ENCODE data around the gene FECH. TPM values are rescaled to one million over a fixed set of nuclear protein-coding genes. Genes with fewer than 3 reads are reported as not detected.

Gene FECH
- total RNA-seq, 1 experiment from 2014 or later: 16.6 TPM

- Mint-ChIP-seq H3K9me3 (no peaks in the 10 kb centered on the region), H3K27ac (no peak overlapping the region), H3K36me3 (no peaks in the 10 kb centered on the region), H3K4me1 (peaks cover 21% of the 10 kb centered on the region), H3K4me3 (no peak overlapping the region), H3K27me3 (ENCODE audit: low read depth) (no peaks in the 10 kb centered on the region)
- ATAC-seq (no peak), DNase-seq (ENCODE audit: low spot score) (no peak)
- ChIA-PET POLR2A (no interaction called here), CTCF (no interaction called here)
- TF ChIP-seq NR2C2 (CRISPR knock-in tag; IDR thresholded peaks at IDR 0.05): no peak
- TF ChIP-seq, protein P1, sequence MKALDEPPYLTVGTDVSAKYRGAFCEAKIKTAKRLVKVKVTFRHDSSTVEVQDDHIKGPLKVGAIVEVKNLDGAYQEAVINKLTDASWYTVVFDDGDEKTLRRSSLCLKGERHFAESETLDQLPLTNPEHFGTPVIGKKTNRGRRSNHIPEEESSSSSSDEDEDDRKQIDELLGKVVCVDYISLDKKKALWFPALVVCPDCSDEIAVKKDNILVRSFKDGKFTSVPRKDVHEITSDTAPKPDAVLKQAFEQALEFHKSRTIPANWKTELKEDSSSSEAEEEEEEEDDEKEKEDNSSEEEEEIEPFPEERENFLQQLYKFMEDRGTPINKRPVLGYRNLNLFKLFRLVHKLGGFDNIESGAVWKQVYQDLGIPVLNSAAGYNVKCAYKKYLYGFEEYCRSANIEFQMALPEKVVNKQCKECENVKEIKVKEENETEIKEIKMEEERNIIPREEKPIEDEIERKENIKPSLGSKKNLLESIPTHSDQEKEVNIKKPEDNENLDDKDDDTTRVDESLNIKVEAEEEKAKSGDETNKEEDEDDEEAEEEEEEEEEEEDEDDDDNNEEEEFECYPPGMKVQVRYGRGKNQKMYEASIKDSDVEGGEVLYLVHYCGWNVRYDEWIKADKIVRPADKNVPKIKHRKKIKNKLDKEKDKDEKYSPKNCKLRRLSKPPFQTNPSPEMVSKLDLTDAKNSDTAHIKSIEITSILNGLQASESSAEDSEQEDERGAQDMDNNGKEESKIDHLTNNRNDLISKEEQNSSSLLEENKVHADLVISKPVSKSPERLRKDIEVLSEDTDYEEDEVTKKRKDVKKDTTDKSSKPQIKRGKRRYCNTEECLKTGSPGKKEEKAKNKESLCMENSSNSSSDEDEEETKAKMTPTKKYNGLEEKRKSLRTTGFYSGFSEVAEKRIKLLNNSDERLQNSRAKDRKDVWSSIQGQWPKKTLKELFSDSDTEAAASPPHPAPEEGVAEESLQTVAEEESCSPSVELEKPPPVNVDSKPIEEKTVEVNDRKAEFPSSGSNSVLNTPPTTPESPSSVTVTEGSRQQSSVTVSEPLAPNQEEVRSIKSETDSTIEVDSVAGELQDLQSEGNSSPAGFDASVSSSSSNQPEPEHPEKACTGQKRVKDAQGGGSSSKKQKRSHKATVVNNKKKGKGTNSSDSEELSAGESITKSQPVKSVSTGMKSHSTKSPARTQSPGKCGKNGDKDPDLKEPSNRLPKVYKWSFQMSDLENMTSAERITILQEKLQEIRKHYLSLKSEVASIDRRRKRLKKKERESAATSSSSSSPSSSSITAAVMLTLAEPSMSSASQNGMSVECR (CRISPR knock-in tag; IDR thresholded peaks at IDR 0.05; ENCODE audit: borderline replicate concordance): no peak
- TF ChIP-seq ZMAT4 (CRISPR knock-in tag; IDR thresholded peaks at IDR 0.05): no peak
- TF ChIP-seq, protein P2, sequence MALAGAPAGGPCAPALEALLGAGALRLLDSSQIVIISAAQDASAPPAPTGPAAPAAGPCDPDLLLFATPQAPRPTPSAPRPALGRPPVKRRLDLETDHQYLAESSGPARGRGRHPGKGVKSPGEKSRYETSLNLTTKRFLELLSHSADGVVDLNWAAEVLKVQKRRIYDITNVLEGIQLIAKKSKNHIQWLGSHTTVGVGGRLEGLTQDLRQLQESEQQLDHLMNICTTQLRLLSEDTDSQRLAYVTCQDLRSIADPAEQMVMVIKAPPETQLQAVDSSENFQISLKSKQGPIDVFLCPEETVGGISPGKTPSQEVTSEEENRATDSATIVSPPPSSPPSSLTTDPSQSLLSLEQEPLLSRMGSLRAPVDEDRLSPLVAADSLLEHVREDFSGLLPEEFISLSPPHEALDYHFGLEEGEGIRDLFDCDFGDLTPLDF (CRISPR knock-in tag; IDR thresholded peaks at IDR 0.05): no peak
- TF ChIP-seq, protein P3, sequence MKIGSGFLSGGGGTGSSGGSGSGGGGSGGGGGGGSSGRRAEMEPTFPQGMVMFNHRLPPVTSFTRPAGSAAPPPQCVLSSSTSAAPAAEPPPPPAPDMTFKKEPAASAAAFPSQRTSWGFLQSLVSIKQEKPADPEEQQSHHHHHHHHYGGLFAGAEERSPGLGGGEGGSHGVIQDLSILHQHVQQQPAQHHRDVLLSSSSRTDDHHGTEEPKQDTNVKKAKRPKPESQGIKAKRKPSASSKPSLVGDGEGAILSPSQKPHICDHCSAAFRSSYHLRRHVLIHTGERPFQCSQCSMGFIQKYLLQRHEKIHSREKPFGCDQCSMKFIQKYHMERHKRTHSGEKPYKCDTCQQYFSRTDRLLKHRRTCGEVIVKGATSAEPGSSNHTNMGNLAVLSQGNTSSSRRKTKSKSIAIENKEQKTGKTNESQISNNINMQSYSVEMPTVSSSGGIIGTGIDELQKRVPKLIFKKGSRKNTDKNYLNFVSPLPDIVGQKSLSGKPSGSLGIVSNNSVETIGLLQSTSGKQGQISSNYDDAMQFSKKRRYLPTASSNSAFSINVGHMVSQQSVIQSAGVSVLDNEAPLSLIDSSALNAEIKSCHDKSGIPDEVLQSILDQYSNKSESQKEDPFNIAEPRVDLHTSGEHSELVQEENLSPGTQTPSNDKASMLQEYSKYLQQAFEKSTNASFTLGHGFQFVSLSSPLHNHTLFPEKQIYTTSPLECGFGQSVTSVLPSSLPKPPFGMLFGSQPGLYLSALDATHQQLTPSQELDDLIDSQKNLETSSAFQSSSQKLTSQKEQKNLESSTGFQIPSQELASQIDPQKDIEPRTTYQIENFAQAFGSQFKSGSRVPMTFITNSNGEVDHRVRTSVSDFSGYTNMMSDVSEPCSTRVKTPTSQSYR (CRISPR knock-in tag; IDR thresholded peaks at IDR 0.05): no peak
- TF ChIP-seq PREB (CRISPR knock-in tag; IDR thresholded peaks at IDR 0.05; ENCODE audit: borderline replicate concordance): no peak
- no peak for TF ChIP-seq ZSCAN18 (CRISPR knock-in tag; IDR thresholded peaks at IDR 0.05)
- no peak for TF ChIP-seq IRF1 (CRISPR knock-in tag; IDR thresholded peaks at IDR 0.05)
Observed at GRCh38 chr18:57538614-57539013, 47.9 kb downstream of the FECH start.

GRCh38 chr18:57534511-57534909 is 52.0 kb downstream of the FECH start:
- POLR2A ChIA-PET: no interaction called here
- H3K27me3 Mint-ChIP-seq (ENCODE audit: low read depth): no peaks in the 10 kb centered on the region
- no peaks in the 10 kb centered on the region for H3K9me3 Mint-ChIP-seq
- H3K4me1 Mint-ChIP-seq: peaks cover 22% of the 10 kb centered on the region
- TF ChIP-seq, protein P4, sequence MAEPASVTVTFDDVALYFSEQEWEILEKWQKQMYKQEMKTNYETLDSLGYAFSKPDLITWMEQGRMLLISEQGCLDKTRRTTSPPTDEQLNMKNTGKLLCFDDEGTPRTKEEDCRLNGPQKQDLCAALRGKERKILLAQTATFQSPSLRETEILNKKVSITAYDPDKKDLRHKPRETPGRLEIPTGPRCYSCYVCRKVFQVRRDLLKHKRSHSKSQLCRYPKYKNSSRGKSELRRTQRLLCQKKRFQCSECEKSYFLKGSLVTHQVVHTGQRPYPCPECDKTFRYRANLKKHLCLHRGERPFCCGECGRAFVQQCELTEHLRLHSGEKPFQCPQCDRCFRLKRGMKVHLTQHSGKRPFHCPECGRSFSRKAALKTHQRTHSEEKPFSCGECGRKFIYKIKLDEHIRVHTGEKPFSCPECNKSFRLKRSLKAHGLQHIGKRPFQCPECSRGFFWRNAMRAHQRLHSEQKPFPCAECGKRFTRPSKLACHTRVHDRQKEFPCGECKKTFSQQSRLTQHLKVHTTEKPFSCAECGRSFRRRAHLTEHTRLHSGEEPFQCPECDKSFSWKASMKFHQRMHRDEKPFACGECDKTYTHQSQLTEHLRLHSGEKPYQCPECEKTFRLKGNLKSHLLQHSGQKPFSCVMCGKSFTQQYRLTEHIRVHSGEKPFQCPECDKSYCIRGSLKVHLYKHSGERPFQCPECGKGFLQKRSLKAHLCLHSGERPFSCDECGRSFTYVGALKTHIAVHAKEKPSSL (CRISPR knock-in tag; conservative IDR thresholded peaks at IDR 0.05): no peak
- TF ChIP-seq, protein P5, sequence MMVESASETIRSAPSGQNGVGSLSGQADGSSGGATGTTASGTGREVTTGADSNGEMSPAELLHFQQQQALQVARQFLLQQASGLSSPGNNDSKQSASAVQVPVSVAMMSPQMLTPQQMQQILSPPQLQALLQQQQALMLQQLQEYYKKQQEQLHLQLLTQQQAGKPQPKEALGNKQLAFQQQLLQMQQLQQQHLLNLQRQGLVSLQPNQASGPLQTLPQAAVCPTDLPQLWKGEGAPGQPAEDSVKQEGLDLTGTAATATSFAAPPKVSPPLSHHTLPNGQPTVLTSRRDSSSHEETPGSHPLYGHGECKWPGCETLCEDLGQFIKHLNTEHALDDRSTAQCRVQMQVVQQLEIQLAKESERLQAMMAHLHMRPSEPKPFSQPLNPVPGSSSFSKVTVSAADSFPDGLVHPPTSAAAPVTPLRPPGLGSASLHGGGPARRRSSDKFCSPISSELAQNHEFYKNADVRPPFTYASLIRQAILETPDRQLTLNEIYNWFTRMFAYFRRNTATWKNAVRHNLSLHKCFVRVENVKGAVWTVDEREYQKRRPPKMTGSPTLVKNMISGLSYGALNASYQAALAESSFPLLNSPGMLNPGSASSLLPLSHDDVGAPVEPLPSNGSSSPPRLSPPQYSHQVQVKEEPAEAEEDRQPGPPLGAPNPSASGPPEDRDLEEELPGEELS (CRISPR knock-in tag; IDR thresholded peaks at IDR 0.05): no peak
- no peak for TF ChIP-seq MYBL2 (CRISPR knock-in tag; IDR thresholded peaks at IDR 0.05)
- peak overlapping the region; percentile 78 for H3K27ac Mint-ChIP-seq
- no peak overlapping the region for H3K4me3 Mint-ChIP-seq
- CTCF ChIA-PET: no interaction called here
- no peaks in the 10 kb centered on the region for H3K36me3 Mint-ChIP-seq
- ATAC-seq: no peak
- no peak for DNase-seq (ENCODE audit: low spot score)
